H9 (cell line): ENCODE measurements around the gene IL3. TPM values are rescaled to one million over a fixed set of nuclear protein-coding genes. Genes with fewer than 3 reads are reported as not detected.

Experiments
- DNase-seq: peaks from one replicate; pipeline ENCODE4 v3.0.0-alpha.2; 2017
- H2AFZ ChIP-seq: one replicate; pipeline ENCODE4 v1.6.1; 2013; ENCODE audit warnings: mild to moderate bottlenecking, low read length, control low read depth, moderate library complexity
- H2AK5ac ChIP-seq: 2 replicates; pipeline ENCODE4 v1.6.1; 2013; ENCODE audit warnings: low read length, control low read depth, mixed read lengths; ENCODE audit not compliant: insufficient read length
- H2BK120ac ChIP-seq: one replicate; pipeline ENCODE4 v1.6.1; 2013; ENCODE audit warnings: low read depth, mild to moderate bottlenecking, low read length, control low read depth, inconsistent platforms; ENCODE audit not compliant: poor library complexity, severe bottlenecking
- H2BK12ac ChIP-seq: 2 replicates; pipeline ENCODE4 v1.6.1; 2013; ENCODE audit warnings: low read length, control low read depth, mixed read lengths, low read depth; ENCODE audit not compliant: insufficient read length
- H2BK15ac ChIP-seq: 2 replicates; pipeline ENCODE4 v1.6.1; 2013; ENCODE audit warnings: low read depth, low read length, control low read depth
- H2BK20ac ChIP-seq: one replicate; pipeline ENCODE4 v1.6.1; 2013; ENCODE audit warnings: low read depth, mild to moderate bottlenecking, low read length, control low read depth, inconsistent platforms; ENCODE audit not compliant: poor library complexity, severe bottlenecking
- H2BK5ac ChIP-seq: 2 replicates; pipeline ENCODE4 v1.6.1; 2013; ENCODE audit warnings: low read length, control low read depth, mixed read lengths; ENCODE audit not compliant: insufficient read length
- H3K14ac ChIP-seq: 2 replicates; pipeline ENCODE4 v1.6.1; 2013; ENCODE audit warnings: low read length, control low read depth; ENCODE audit not compliant: insufficient read depth
- H3K18ac ChIP-seq: 2 replicates; pipeline ENCODE4 v1.6.1; 2013; ENCODE audit warnings: low read depth, mild to moderate bottlenecking, mixed read lengths, low read length, control low read depth; ENCODE audit not compliant: insufficient read length
- H3K23ac ChIP-seq: 2 replicates; pipeline ENCODE4 v1.6.1; 2013; ENCODE audit warnings: low read length, control low read depth, mixed read lengths, low read depth; ENCODE audit not compliant: insufficient read length
- H3K23me2 ChIP-seq: 2 replicates; pipeline ENCODE4 v1.6.1; 2013; ENCODE audit warnings: low read depth, mild to moderate bottlenecking, mixed read lengths, low read length, control low read depth; ENCODE audit not compliant: insufficient read length, poor library complexity, severe bottlenecking
- H3K27ac ChIP-seq: 2 replicates; pipeline ENCODE4 v1.5.1; 2013; ENCODE audit warnings: low read length, control low read depth, mixed read lengths, low read depth; ENCODE audit not compliant: insufficient read length
- H3K27me3 ChIP-seq: 2 replicates; pipeline ENCODE4 v1.6.1; 2013; ENCODE audit warnings: low read length, control low read depth, inconsistent platforms; ENCODE audit not compliant: insufficient read depth
- H3K4ac ChIP-seq: 2 replicates; pipeline ENCODE4 v1.6.1; 2013; ENCODE audit warnings: low read depth, mild to moderate bottlenecking, control low read depth, inconsistent platforms, low read length, moderate library complexity
- H3K4me1 ChIP-seq: 2 replicates; pipeline ENCODE4 v1.6.1; 2013; ENCODE audit warnings: low read length, control low read depth, inconsistent platforms; ENCODE audit not compliant: insufficient read depth
- H3K4me2 ChIP-seq: 2 replicates; pipeline ENCODE4 v1.6.1; 2013; ENCODE audit warnings: low read length, control low read depth, mixed read lengths; ENCODE audit not compliant: insufficient read length, insufficient read depth
- H3K56ac ChIP-seq: 2 replicates; pipeline ENCODE4 v1.6.1; 2013; ENCODE audit warnings: low read depth, mild to moderate bottlenecking, mixed read lengths, low read length, control low read depth; ENCODE audit not compliant: insufficient read length
- H3K79me1 ChIP-seq: 2 replicates; pipeline ENCODE4 v1.6.1; 2013; ENCODE audit warnings: low read depth, mild to moderate bottlenecking, moderate library complexity, low read length, control low read depth, inconsistent platforms; ENCODE audit not compliant: insufficient read depth, poor library complexity, severe bottlenecking
- H3K79me2 ChIP-seq: 2 replicates; pipeline ENCODE4 v1.6.1; 2013; ENCODE audit warnings: low read length, control low read depth, inconsistent platforms; ENCODE audit not compliant: insufficient read depth
- H3K9ac ChIP-seq: 2 replicates; pipeline ENCODE4 v1.6.1; 2013; ENCODE audit warnings: low read length, control low read depth, mixed read lengths; ENCODE audit not compliant: insufficient read length; ENCODE audit errors: extremely low read depth
- H3K9me3 ChIP-seq: one replicate; pipeline ENCODE4 v1.6.1; 2013; ENCODE audit warnings: low read depth, low read length, inconsistent platforms; ENCODE audit not compliant: control insufficient read depth
- H3T11ph ChIP-seq: one replicate; pipeline ENCODE4 v1.6.1; 2013; ENCODE audit warnings: mild to moderate bottlenecking, low read length, control low read depth, inconsistent platforms
- H4K20me1 ChIP-seq: one replicate; pipeline ENCODE4 v1.6.1; 2013; ENCODE audit not compliant: control insufficient read depth, insufficient read length, insufficient read depth
- H4K5ac ChIP-seq: 2 replicates; pipeline ENCODE4 v1.6.1; 2013; ENCODE audit warnings: low read depth, mild to moderate bottlenecking, mixed read lengths, low read length, control low read depth; ENCODE audit not compliant: insufficient read length
- H4K8ac ChIP-seq: replicated peaks from 2 replicates; pipeline ENCODE4 v1.6.1; 2013; ENCODE audit warnings: low read length, control low read depth, mixed read lengths, low read depth; ENCODE audit not compliant: insufficient read length
- H4K91ac ChIP-seq: 2 replicates; pipeline ENCODE4 v1.6.1; 2013; ENCODE audit warnings: low read depth, mild to moderate bottlenecking, moderate library complexity, mixed read lengths, low read length, control low read depth; ENCODE audit not compliant: insufficient read length
- H3K27ac Mint-ChIP-seq, 3 experiments: 2 replicates in 2 of 3; 3 replicates in 1 of 3; pipeline ENCODE4 v1.8.0; 2020 to 2021; ENCODE audit warnings: mixed read lengths in 3 of 3, mild to moderate bottlenecking in 1 of 3, moderate library complexity in 1 of 3
- H3K27me3 Mint-ChIP-seq: 2 replicates; pipeline ENCODE4 v1.8.0; 2021; ENCODE audit warnings: low read depth, mild to moderate bottlenecking, moderate library complexity, mixed read lengths
- H3K36me3 Mint-ChIP-seq, 3 experiments: 2 replicates in 2 of 3; 3 replicates in 1 of 3; pipeline ENCODE4 v1.8.0; 2020 to 2021; ENCODE audit warnings: low read depth in 3 of 3, mixed read lengths in 3 of 3; ENCODE audit not compliant: insufficient read depth in 1 of 3
- H3K4me1 Mint-ChIP-seq, 2 experiments: 2 replicates each; pipeline ENCODE4 v1.8.0; 2020; ENCODE audit warnings: mixed read lengths in 2 of 2
- H3K4me3 Mint-ChIP-seq, 2 experiments: 2 replicates in 1 of 2; 3 replicates in 1 of 2; pipeline ENCODE4 v1.8.0; 2020 to 2021; ENCODE audit warnings: mild to moderate bottlenecking in 2 of 2, mixed read lengths in 2 of 2, moderate library complexity in 1 of 2
- H3K9me3 Mint-ChIP-seq, 2 experiments: 2 replicates in 1 of 2; 3 replicates in 1 of 2; pipeline ENCODE4 v1.8.0; 2020; ENCODE audit warnings: mild to moderate bottlenecking in 2 of 2, mixed read lengths in 2 of 2, moderate library complexity in 1 of 2
- WGBS: extraction: QIAGEN DNeasy Blood & Tissue Kit; methylation state at CpG from one replicate; pipeline ENCODE4 v1.1.7; 2013; ENCODE audit warnings: missing lambda C conversion rate, low lambda C conversion rate, mixed read lengths; ENCODE audit not compliant: insufficient read length; ENCODE audit errors: extremely low coverage; 5-methylcytosine and 5-hydroxymethylcytosine counted together
- total RNA-seq: library from RNA; stranded (reverse); gene quantifications from 2 replicates; pipeline ENCODE4 v1.2.1, GENCODE V29; 2021
- TF ChIP-seq, protein P1 (sequence below): fragments of 200-600 bp; sonication (generic); conservative IDR thresholded peaks from 3 replicates; pipeline ENCODE4 v1.8.0; 2021; ENCODE audit warnings: antibody characterized with exemption, mild to moderate bottlenecking

The IL3 gene
- total RNA-seq, 1 experiment from 2014 or later: not detected

DNA sequence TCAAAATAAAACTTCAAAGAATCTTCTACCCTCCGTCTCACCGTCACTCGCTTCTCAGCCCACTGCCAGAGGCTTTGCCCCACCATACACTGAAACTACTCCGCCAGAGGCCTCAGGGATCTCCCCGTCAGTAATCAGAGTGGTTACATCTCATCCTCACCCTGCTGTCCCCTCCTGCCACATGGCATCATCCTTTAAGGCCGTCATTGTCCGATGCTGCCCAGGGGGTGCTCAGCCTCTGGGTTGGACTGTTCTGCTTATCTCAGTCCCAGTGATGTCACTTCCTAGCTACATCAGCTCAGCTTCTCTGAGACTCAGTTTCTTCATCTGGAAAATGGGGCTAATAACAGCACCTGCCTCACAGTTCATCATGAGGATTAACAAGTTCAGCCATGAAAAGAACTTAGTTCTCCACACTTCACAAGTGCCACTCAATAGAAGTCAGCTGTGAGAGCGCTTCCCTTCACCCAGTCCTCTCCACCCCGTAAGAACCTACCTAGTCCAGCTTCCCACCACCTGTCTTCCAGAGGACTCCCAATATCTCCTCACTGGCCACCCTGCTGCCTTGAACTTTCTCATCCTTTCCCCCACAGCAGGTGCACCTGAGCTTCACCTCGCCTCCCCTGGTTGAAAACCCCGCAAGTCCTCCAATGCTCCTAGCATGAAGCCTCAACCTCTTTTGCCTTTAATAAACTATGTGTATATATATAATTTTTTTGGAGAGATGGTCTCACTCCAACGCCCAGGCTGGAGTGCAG lies 2.8 kb upstream of the IL3 start:
- Histone ChIP-seq H3K9me3 (no peaks in the 10 kb centered on the region), H3K79me2 (no peaks in the 10 kb centered on the region), H3K79me1 (no peaks in the 10 kb centered on the region), H3K14ac (no peak overlapping the region), H4K20me1 (no peaks in the 10 kb centered on the region), H2AFZ (no peak overlapping the region), H4K5ac (no peak overlapping the region), H3K4me1 (no peaks in the 10 kb centered on the region), H4K91ac (no peak overlapping the region), H3K56ac (no peak overlapping the region), H4K8ac (no peak overlapping the region), H3K27ac (no peak overlapping the region), H3K23me2 (no peaks in the 10 kb centered on the region), H3K18ac (no peak overlapping the region), H3K23ac (no peak overlapping the region), H3K4me2 (no peak overlapping the region), H2BK15ac (no peak overlapping the region), H3K9ac (no peak overlapping the region), H2AK5ac (no peak overlapping the region), H2BK20ac (no peak overlapping the region), H3K4ac (no peak overlapping the region), H2BK12ac (no peak overlapping the region), H2BK5ac (no peak overlapping the region), H2BK120ac (no peak overlapping the region), H3T11ph (no peak overlapping the region), H3K27me3 (no peaks in the 10 kb centered on the region)
- Mint-ChIP-seq H3K36me3 (no peaks in the 10 kb centered on the region), H3K4me3 (no peak overlapping the region), H3K27ac (no peak overlapping the region), H3K9me3 (no peaks in the 10 kb centered on the region), H3K27me3 (peaks cover 2% of the 10 kb centered on the region; the same call in 1 of the 2 replicates), H3K4me1 (peaks cover 3 to 14% of the 10 kb centered on the region in 2 experiments; a peak in 2 of 4 replicates)
- TF ChIP-seq, protein P1, sequence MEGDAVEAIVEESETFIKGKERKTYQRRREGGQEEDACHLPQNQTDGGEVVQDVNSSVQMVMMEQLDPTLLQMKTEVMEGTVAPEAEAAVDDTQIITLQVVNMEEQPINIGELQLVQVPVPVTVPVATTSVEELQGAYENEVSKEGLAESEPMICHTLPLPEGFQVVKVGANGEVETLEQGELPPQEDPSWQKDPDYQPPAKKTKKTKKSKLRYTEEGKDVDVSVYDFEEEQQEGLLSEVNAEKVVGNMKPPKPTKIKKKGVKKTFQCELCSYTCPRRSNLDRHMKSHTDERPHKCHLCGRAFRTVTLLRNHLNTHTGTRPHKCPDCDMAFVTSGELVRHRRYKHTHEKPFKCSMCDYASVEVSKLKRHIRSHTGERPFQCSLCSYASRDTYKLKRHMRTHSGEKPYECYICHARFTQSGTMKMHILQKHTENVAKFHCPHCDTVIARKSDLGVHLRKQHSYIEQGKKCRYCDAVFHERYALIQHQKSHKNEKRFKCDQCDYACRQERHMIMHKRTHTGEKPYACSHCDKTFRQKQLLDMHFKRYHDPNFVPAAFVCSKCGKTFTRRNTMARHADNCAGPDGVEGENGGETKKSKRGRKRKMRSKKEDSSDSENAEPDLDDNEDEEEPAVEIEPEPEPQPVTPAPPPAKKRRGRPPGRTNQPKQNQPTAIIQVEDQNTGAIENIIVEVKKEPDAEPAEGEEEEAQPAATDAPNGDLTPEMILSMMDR: no peak
- DNase-seq: peak; percentile 12
- WGBS: no CpG with 5 or more reads among the region's 12 CpGs
